Neural progenitor cell (in vitro differentiated cells): ENCODE measurements around the gene BTN2A1. TPM values are rescaled to one million over a fixed set of nuclear protein-coding genes. Genes with fewer than 3 reads are reported as not detected.

Experiments used
- DNase-seq: peaks from one replicate; pipeline ENCODE4 v3.0.0-alpha.2; 2016; ENCODE audit warnings: low spot score
- H2AFZ ChIP-seq: fragments of 200-600 bp; sonication (generic); replicated peaks from 2 replicates; pipeline ENCODE4 v1.6.1; 2016; ENCODE audit warnings: antibody characterized with exemption
- H3F3A ChIP-seq: fragments of 200-600 bp; sonication (generic); 2 replicates; pipeline ENCODE4 v1.6.1; 2016; ENCODE audit warnings: antibody characterized with exemption, low read depth
- H3K27ac ChIP-seq: fragments of 200-600 bp; sonication (generic); 2 replicates; pipeline ENCODE4 v1.5.1; 2016; ENCODE audit warnings: mild to moderate bottlenecking
- H3K27me3 ChIP-seq: fragments of 200-600 bp; sonication (generic); 2 replicates; pipeline ENCODE4 v1.6.1; 2016; ENCODE audit warnings: mild to moderate bottlenecking, moderate library complexity
- H3K36me3 ChIP-seq: fragments of 200-600 bp; sonication (generic); 2 replicates; pipeline ENCODE4 v1.5.1; 2016
- H3K4me1 ChIP-seq: fragments of 200-600 bp; sonication (generic); 2 replicates; pipeline ENCODE4 v1.6.1; 2016; ENCODE audit warnings: mixed run types
- H3K4me2 ChIP-seq: fragments of 200-600 bp; sonication (generic); 2 replicates; pipeline ENCODE4 v1.6.1; 2016
- H3K4me3 ChIP-seq: fragments of 200-600 bp; sonication (generic); 2 replicates; pipeline ENCODE4 v1.5.1; 2016
- H3K79me2 ChIP-seq: fragments of 200-600 bp; sonication (generic); 2 replicates; pipeline ENCODE4 v1.6.1; 2016; ENCODE audit warnings: low read depth
- H3K9ac ChIP-seq: fragments of 200-600 bp; sonication (generic); 2 replicates; pipeline ENCODE4 v1.6.1; 2016
- H3K9me3 ChIP-seq: fragments of 200-600 bp; sonication (generic); 2 replicates; pipeline ENCODE4 v1.5.1; 2016; ENCODE audit warnings: low read depth
- H4K20me1 ChIP-seq: fragments of 200-600 bp; sonication (generic); 2 replicates; pipeline ENCODE4 v1.6.1; 2016; ENCODE audit warnings: low read depth
- H3K27ac Mint-ChIP-seq: 3 replicates; pipeline ENCODE4 v1.8.0; 2021; ENCODE audit warnings: mixed read lengths
- H3K27me3 Mint-ChIP-seq: 2 replicates; pipeline ENCODE4 v1.8.0; 2022; ENCODE audit warnings: low read depth, mild to moderate bottlenecking, inconsistent platforms, moderate library complexity, mixed read lengths; ENCODE audit not compliant: insufficient read depth
- H3K36me3 Mint-ChIP-seq: 3 replicates; pipeline ENCODE4 v1.8.0; 2021; ENCODE audit warnings: mixed read lengths
- H3K4me1 Mint-ChIP-seq: 3 replicates; pipeline ENCODE4 v1.8.0; 2021; ENCODE audit warnings: mixed read lengths
- H3K4me3 Mint-ChIP-seq: 3 replicates; pipeline ENCODE4 v1.8.0; 2021; ENCODE audit warnings: mild to moderate bottlenecking, moderate library complexity, mixed read lengths
- H3K9me3 Mint-ChIP-seq: 3 replicates; pipeline ENCODE4 v1.8.0; 2020; ENCODE audit warnings: mixed read lengths
- CTCF ChIP-seq: fragments of 200-600 bp; sonication (generic); IDR thresholded peaks from 2 replicates; pipeline ENCODE4 v1.5.1; 2017; ENCODE audit warnings: antibody characterized with exemption, mild to moderate bottlenecking
- EZH2 ChIP-seq: fragments of 200-600 bp; sonication (generic); IDR thresholded peaks from 2 replicates; pipeline ENCODE4 v1.6.1; 2017; ENCODE audit warnings: antibody characterized with exemption, mild to moderate bottlenecking, moderate library complexity
- EZH2phosphoT487 ChIP-seq: fragments of 200-600 bp; sonication (generic); IDR thresholded peaks from 2 replicates; pipeline ENCODE4 v1.6.1; 2017; ENCODE audit warnings: antibody characterized with exemption
- total RNA-seq: library from RNA; depleted of rRNA; stranded (reverse); fragments of >200 nt; gene quantifications from 2 replicates; pipeline ENCODE4 v1.2.3, GENCODE V29; 2015; ENCODE audit warnings: low replicate concordance

BTN2A1 gene
- total RNA-seq, 1 donor from 2014 or later: 11.6 TPM

GRCh38 chr6:26484161-26484560 is 26.4 kb downstream of the BTN2A1 start:
- Mint-ChIP-seq H3K4me1 (no peaks in the 10 kb centered on the region), H3K36me3 (no peaks in the 10 kb centered on the region), H3K4me3 (no peak overlapping the region), H3K27ac (no peak overlapping the region), H3K27me3 (peaks cover 3% of the 10 kb centered on the region), H3K9me3 (peaks cover 6% of the 10 kb centered on the region)
- Histone ChIP-seq H3K9ac (no peak overlapping the region), H3K4me1 (no peaks in the 10 kb centered on the region), H3K27ac (no peak overlapping the region), H3K4me3 (no peak overlapping the region), H3F3A (no peaks in the 10 kb centered on the region), H3K27me3 (no peaks in the 10 kb centered on the region), H3K4me2 (no peak overlapping the region), H2AFZ (no peak overlapping the region), H4K20me1 (no peaks in the 10 kb centered on the region), H3K36me3 (peaks cover 5% of the 10 kb centered on the region), H3K79me2 (no peaks in the 10 kb centered on the region), H3K9me3 (no peaks in the 10 kb centered on the region)
- DNase-seq: no peak
- TF ChIP-seq CTCF (no peak), EZH2phosphoT487 (no peak), EZH2 (no peak)

GRCh38 chr6:26485112-26485780 is 27.5 kb downstream of the BTN2A1 start:
- TF ChIP-seq EZH2: no peak
- no peak overlapping the region for H2AFZ ChIP-seq
- H3K4me1 Mint-ChIP-seq: no peaks in the 10 kb centered on the region
- H3K4me2 ChIP-seq: no peak overlapping the region
- no peaks in the 10 kb centered on the region for H3K9me3 ChIP-seq
- H3K27ac Mint-ChIP-seq: no peak overlapping the region
- peaks cover 5% of the 10 kb centered on the region for H3K36me3 ChIP-seq
- H3K27ac ChIP-seq: no peak overlapping the region
- H3K4me3 Mint-ChIP-seq: no peak overlapping the region
- no peak overlapping the region for H3K4me3 ChIP-seq
- no peak for DNase-seq
- no peaks in the 10 kb centered on the region for H3K79me2 ChIP-seq
- H3K9ac ChIP-seq: no peak overlapping the region
- H4K20me1 ChIP-seq: no peaks in the 10 kb centered on the region
- no peaks in the 10 kb centered on the region for H3K4me1 ChIP-seq
- no peaks in the 10 kb centered on the region for H3K36me3 Mint-ChIP-seq
- no peaks in the 10 kb centered on the region for H3F3A ChIP-seq
- peaks cover 3% of the 10 kb centered on the region for H3K27me3 Mint-ChIP-seq
- no peaks in the 10 kb centered on the region for H3K27me3 ChIP-seq
- peaks cover 6% of the 10 kb centered on the region for H3K9me3 Mint-ChIP-seq

- Histone ChIP-seq H3K79me2 (no peaks in the 10 kb centered on the region), H3K4me3 (no peak overlapping the region), H3K4me2 (no peak overlapping the region), H2AFZ (no peak overlapping the region), H3K9ac (no peak overlapping the region), H3K27ac (no peak overlapping the region), H4K20me1 (no peaks in the 10 kb centered on the region), H3F3A (no peaks in the 10 kb centered on the region), H3K27me3 (no peaks in the 10 kb centered on the region), H3K9me3 (no peaks in the 10 kb centered on the region), H3K4me1 (no peaks in the 10 kb centered on the region), H3K36me3 (no peaks in the 10 kb centered on the region)
- Mint-ChIP-seq H3K4me1 (no peaks in the 10 kb centered on the region), H3K27me3 (peaks cover 7% of the 10 kb centered on the region), H3K9me3 (peaks cover 6% of the 10 kb centered on the region), H3K36me3 (no peaks in the 10 kb centered on the region), H3K4me3 (no peak overlapping the region), H3K27ac (no peak overlapping the region)
- no peak for DNase-seq
- TF ChIP-seq EZH2: no peak
- no peak for TF ChIP-seq EZH2phosphoT487
- no peak for TF ChIP-seq CTCF
Measured at GRCh38 chr6:26486358-26486757, 28.6 kb downstream of the BTN2A1 start.

- Histone ChIP-seq H3K79me2 (no peaks in the 10 kb centered on the region), H4K20me1 (no peaks in the 10 kb centered on the region), H3K4me1 (no peaks in the 10 kb centered on the region), H2AFZ (no peak overlapping the region), H3K36me3 (no peaks in the 10 kb centered on the region), H3K4me2 (no peak overlapping the region), H3K27ac (no peak overlapping the region), H3F3A (no peaks in the 10 kb centered on the region), H3K9me3 (no peaks in the 10 kb centered on the region), H3K4me3 (no peak overlapping the region), H3K9ac (no peak overlapping the region), H3K27me3 (no peaks in the 10 kb centered on the region)
- H3K27ac Mint-ChIP-seq: no peak overlapping the region
- H3K4me1 Mint-ChIP-seq: no peaks in the 10 kb centered on the region
- no peak for DNase-seq
- H3K4me3 Mint-ChIP-seq: no peak overlapping the region
- H3K27me3 Mint-ChIP-seq: peaks cover 6% of the 10 kb centered on the region
- H3K36me3 Mint-ChIP-seq: no peaks in the 10 kb centered on the region
- TF ChIP-seq EZH2: no peak
- no peak for TF ChIP-seq CTCF
- TF ChIP-seq EZH2phosphoT487: no peak
- peaks cover 6% of the 10 kb centered on the region for H3K9me3 Mint-ChIP-seq
Measured at GRCh38 chr6:26487466-26487865, 29.7 kb downstream of the BTN2A1 start.
